ENCODE data around the gene BSCL2.

- TF ChIP-seq POLR2AphosphoS5 (IDR thresholded peaks at IDR 0.05) (no peak), CTCF (IDR thresholded peaks at IDR 0.05) (no peak), POLR2A (IDR thresholded peaks at IDR 0.05) (no peak)
Measured at GRCh38 chr11:62712861-62713260, 5.6 kb upstream of the BSCL2 start.

Data from prostate gland (tissue), 2 donors.